22Rv1 (cell line): ENCODE results near the gene PSMD14.

Experiments
- H3K27ac ChIP-seq: fragments of 450-650 bp; 2 replicates; pipeline ENCODE4 v1.5.1; 2017
- ZFX ChIP-seq: fragments of 450-650 bp; IDR thresholded peaks from 2 replicates; pipeline ENCODE4 v1.6.1; 2017; ENCODE audit warnings: antibody characterized with exemption, borderline replicate concordance
- TF ChIP-seq, protein P1 (sequence below): fragments of 450-650 bp; IDR thresholded peaks from 2 replicates; pipeline ENCODE4 v1.5.1; 2017; ENCODE audit warnings: mild to moderate bottlenecking

PSMD14 gene

DNA sequence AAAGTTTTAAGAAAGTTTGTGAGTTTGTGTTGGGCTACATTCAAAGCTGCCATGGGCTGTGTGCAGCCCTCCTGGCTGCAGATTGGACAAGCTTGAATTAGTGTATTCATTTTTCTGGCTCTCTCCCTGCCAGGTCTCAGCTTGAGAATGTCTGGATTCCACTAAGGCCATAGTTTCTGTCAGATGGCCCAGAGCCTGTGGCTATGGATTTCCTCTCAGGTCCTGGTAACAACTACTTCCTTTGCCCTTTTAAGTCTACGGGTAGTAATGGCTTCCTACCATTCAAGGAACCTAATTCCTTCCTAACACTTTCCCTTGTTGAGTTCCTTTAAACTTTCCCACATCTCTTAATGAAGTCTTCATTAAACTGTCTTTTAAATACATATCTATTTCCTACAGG lies 24.3 kb upstream of the PSMD14 start:
- no peak overlapping the region for H3K27ac ChIP-seq
- TF ChIP-seq, protein P1, sequence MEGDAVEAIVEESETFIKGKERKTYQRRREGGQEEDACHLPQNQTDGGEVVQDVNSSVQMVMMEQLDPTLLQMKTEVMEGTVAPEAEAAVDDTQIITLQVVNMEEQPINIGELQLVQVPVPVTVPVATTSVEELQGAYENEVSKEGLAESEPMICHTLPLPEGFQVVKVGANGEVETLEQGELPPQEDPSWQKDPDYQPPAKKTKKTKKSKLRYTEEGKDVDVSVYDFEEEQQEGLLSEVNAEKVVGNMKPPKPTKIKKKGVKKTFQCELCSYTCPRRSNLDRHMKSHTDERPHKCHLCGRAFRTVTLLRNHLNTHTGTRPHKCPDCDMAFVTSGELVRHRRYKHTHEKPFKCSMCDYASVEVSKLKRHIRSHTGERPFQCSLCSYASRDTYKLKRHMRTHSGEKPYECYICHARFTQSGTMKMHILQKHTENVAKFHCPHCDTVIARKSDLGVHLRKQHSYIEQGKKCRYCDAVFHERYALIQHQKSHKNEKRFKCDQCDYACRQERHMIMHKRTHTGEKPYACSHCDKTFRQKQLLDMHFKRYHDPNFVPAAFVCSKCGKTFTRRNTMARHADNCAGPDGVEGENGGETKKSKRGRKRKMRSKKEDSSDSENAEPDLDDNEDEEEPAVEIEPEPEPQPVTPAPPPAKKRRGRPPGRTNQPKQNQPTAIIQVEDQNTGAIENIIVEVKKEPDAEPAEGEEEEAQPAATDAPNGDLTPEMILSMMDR = no peak
- TF ChIP-seq ZFX = no peak

DNA sequence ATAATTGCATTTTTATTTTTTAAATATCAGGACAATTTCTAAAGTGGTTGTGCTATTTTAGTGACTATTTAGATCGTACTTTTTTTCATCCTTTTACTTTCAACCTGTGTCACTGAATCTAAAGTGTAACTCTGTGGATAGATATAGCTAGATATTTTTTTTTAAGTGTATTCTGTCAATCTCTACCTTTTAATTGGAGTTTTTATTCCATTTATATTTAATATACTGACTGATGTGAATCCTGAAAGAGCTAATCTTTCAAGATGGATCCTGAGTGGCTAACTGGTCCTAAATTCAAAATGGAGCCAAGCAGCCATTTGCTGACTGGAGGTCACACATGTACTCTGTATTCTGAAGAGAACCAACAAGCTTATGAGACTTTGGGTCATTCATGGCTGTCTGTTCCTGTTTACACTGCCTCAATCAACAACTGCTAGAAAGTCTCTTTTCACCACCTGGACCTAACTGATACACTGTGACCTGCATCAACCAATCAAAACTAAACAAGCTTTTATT lies 4.6 kb upstream of the PSMD14 start:
- no peak for TF ChIP-seq ZFX
- TF ChIP-seq, protein P1 = no peak
- H3K27ac ChIP-seq = no peak overlapping the region

DNA sequence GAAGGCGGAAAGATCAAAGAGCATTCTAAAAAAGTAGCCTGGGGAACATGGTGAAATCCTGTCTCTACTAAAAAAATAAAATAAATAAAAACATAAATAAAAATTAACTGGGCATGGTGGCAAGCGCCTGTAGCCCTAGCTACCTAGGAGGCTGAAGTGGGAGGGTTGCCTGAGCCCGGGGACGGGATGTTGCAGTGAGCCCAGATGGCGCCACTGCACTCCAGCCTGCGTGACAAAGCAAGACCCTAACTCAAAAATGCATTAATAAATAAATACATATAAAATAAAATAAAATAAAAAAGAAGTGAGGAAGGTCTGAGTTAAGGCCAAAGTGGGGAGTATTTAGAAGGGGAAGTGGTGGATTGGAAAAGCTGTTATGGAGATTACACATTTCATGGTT lies 1.3 kb upstream of the PSMD14 start:
- TF ChIP-seq, protein P1 = no peak
- no peak for TF ChIP-seq ZFX

DNA sequence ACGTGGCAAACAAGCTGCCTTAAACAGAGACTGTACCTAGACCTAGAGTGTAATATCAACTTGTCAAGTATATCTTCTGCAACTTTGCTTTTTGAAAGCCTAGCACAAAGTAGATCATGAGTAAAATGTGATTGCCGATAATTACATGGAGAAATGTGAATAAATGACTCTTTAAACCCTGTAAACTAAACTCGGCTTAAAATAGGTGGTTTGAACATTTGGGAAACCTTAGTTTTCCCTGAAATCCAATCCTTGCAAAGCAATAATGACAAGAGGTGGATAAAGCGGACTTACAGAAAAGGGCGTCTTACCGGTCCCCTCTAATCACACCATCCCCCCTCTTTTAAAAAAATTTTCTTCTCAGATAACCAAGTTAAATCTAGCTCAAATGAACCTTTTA lies 549 bp upstream of the PSMD14 start:
- TF ChIP-seq, protein P1 = no peak
- no peak for TF ChIP-seq ZFX
- H3K27ac ChIP-seq = peak overlapping the region; percentile 76

More for the DNA sequence above, 1.3 kb upstream of the PSMD14 start:
- H3K27ac ChIP-seq = no peak overlapping the region

DNA sequence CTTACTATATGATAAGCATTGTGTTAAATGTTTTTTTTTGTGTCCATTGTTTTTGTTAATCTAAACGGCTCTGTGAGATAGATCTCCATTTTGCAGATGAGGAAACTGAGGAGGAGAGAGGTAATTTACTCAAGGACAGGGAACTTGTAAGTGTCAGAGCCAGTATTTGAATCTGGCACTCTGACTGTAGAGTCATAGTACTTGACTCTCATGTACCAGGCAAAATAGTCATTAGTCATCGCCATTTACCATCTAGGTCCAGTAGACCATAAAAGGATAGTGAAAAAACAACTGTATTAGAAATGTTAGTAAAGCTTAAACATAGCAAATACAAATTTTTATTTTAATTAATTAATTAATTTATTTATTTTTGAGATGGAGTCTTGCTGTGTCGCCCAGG lies 4.8 kb downstream of the PSMD14 start:
- H3K27ac ChIP-seq = no peak overlapping the region
- TF ChIP-seq, protein P1 = no peak
- TF ChIP-seq ZFX = no peak

DNA sequence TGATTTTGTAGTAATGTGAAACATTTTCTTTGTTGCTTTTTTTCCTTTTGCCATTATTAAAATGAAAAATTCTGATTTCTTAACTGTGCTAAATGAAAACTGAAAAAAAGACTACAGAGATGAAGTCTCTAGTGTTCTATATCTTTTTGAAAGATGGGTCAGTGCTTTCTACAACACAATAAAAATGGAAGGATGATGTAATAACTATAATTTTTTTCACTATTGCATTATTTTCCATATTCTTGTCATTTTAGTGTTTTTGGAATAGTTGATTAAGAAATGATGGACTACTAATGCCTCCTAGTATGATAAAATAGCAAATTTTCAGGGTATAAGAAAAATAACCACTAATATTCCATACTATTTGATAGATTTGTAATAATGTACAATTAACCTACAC lies 7.2 kb downstream of the PSMD14 start:
- TF ChIP-seq, protein P1 = no peak
- TF ChIP-seq ZFX = no peak
- H3K27ac ChIP-seq = no peak overlapping the region

DNA sequence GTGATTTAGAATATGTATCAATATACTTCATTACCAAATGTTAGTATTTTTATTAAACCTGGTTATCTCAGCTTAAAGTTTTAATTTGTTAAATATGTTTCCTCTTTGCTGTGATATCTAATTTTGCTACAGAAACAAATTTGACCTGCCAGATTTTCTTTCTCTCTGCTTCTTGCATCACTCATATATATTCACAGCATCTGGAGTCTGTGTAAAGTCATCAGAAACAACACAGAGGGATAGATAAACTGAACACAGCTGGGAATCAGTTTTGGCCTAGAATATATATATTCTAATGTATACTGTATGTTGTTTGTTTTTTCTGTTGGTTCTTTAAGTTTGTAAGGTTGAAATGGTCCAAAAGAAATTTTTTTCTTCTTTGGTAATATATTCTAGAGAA lies 8.5 kb downstream of the PSMD14 start:
- H3K27ac ChIP-seq = no peak overlapping the region
- no peak for TF ChIP-seq ZFX
- TF ChIP-seq, protein P1 = no peak
